Measurements from ENCODE around the gene FIBP. TPM values are rescaled to one million over a fixed set of nuclear protein-coding genes. Genes with fewer than 3 reads are reported as not detected.

The FIBP gene
- polyA plus RNA-seq, 2 donors: 20.7 to 38.1 TPM

GRCh38 chr11:65866509-65867283 is 21.6 kb downstream of the FIBP start:
- Histone ChIP-seq H3K36me3 (ENCODE audit: control insufficient read depth in 2 of 2, insufficient read depth in 2 of 2, low read length in 1 of 2) (peaks cover 0 to 41% of the 10 kb centered on the region in 2 donors), H3K9me3 (ENCODE audit: control insufficient read depth in 2 of 2, insufficient read depth in 1 of 2, low read depth in 1 of 2, low read length in 1 of 2) (no peaks in the 10 kb centered on the region)

GRCh38 chr11:65865550-65866172 is 22.6 kb downstream of the FIBP start:
- H3K36me3 ChIP-seq (ENCODE audit: control insufficient read depth in 2 of 2, insufficient read depth in 2 of 2, low read length in 1 of 2): peaks cover 0 to 41% of the 10 kb centered on the region in 2 donors
- no peaks in the 10 kb centered on the region for H3K27me3 ChIP-seq (ENCODE audit: control insufficient read depth in 1 of 2, insufficient read depth in 2 of 2, low read length in 2 of 2)
- WGBS, 2 donors: 82 to 83% methylated on average over 9 of the region's 9 CpGs

More at GRCh38 chr11:65866509-65867283, 21.6 kb downstream of the FIBP start:
- Histone ChIP-seq H3K4me3 (ENCODE audit: low read depth in 1 of 2, low read length in 2 of 2) (no peak overlapping the region), H3K27me3 (ENCODE audit: control insufficient read depth in 1 of 2, insufficient read depth in 2 of 2, low read length in 2 of 2) (no peaks in the 10 kb centered on the region), H3K4me1 (ENCODE audit: control insufficient read depth in 2 of 2, insufficient read depth in 2 of 2, low read length in 1 of 2) (peaks cover 0 to 5% of the 10 kb centered on the region in 2 donors), H3K27ac (ENCODE audit: low read depth in 2 of 2, low read length in 1 of 2) (no peak overlapping the region)
- 83 to 87% methylated on average over 21 of the region's 21 CpGs for WGBS, 2 donors

GRCh38 chr11:65864706-65865471 is 23.4 kb downstream of the FIBP start:
- Histone ChIP-seq H3K27me3 (ENCODE audit: control insufficient read depth in 1 of 2, insufficient read depth in 2 of 2, low read length in 2 of 2) (no peaks in the 10 kb centered on the region), H3K36me3 (ENCODE audit: control insufficient read depth in 2 of 2, insufficient read depth in 2 of 2, low read length in 1 of 2) (peaks cover 0 to 41% of the 10 kb centered on the region in 2 donors), H3K4me1 (ENCODE audit: control insufficient read depth in 2 of 2, insufficient read depth in 2 of 2, low read length in 1 of 2) (peaks cover 0 to 10% of the 10 kb centered on the region in 2 donors), H3K4me3 (ENCODE audit: low read depth in 1 of 2, low read length in 2 of 2) (no peak overlapping the region), H3K27ac (ENCODE audit: low read depth in 2 of 2, low read length in 1 of 2) (no peak overlapping the region), H3K9me3 (ENCODE audit: control insufficient read depth in 2 of 2, insufficient read depth in 1 of 2, low read depth in 1 of 2, low read length in 1 of 2) (no peaks in the 10 kb centered on the region)
- WGBS, 2 donors: 82 to 83% methylated on average over 18 of the region's 18 CpGs

More at GRCh38 chr11:65865550-65866172, 22.6 kb downstream of the FIBP start:
- H3K4me3 ChIP-seq (ENCODE audit: low read depth in 1 of 2, low read length in 2 of 2): no peak overlapping the region
- peaks cover 0 to 13% of the 10 kb centered on the region in 2 donors for H3K4me1 ChIP-seq (ENCODE audit: control insufficient read depth in 2 of 2, insufficient read depth in 2 of 2, low read length in 1 of 2)
- no peaks in the 10 kb centered on the region for H3K9me3 ChIP-seq (ENCODE audit: control insufficient read depth in 2 of 2, insufficient read depth in 1 of 2, low read depth in 1 of 2, low read length in 1 of 2)
- no peak overlapping the region for H3K27ac ChIP-seq (ENCODE audit: low read depth in 2 of 2, low read length in 1 of 2)

- H3K4me1 ChIP-seq (ENCODE audit: control insufficient read depth in 2 of 2, insufficient read depth in 2 of 2, low read length in 1 of 2): peaks cover 0 to 10% of the 10 kb centered on the region in 2 donors
Measured at GRCh38 chr11:65863889-65864705, 24.2 kb downstream of the FIBP start.

GRCh38 chr11:65862941-65863888 is 25.1 kb downstream of the FIBP start:
- no peak overlapping the region for H3K4me3 ChIP-seq (ENCODE audit: low read depth in 1 of 2, low read length in 2 of 2)
- H3K36me3 ChIP-seq (ENCODE audit: control insufficient read depth in 2 of 2, insufficient read depth in 2 of 2, low read length in 1 of 2): peaks cover 0 to 41% of the 10 kb centered on the region in 2 donors
- no peaks in the 10 kb centered on the region for H3K27me3 ChIP-seq (ENCODE audit: control insufficient read depth in 1 of 2, insufficient read depth in 2 of 2, low read length in 2 of 2)
- H3K27ac ChIP-seq (ENCODE audit: low read depth in 2 of 2, low read length in 1 of 2): no peak overlapping the region
- no peaks in the 10 kb centered on the region for H3K9me3 ChIP-seq (ENCODE audit: control insufficient read depth in 2 of 2, insufficient read depth in 1 of 2, low read depth in 1 of 2, low read length in 1 of 2)
- H3K4me1 ChIP-seq (ENCODE audit: control insufficient read depth in 2 of 2, insufficient read depth in 2 of 2, low read length in 1 of 2): peaks cover 0 to 10% of the 10 kb centered on the region in 2 donors
- whole genome bisulfite sequencing, 2 donors: 89 to 91% methylated on average over 23 to 24 of the region's 24 CpGs

More at GRCh38 chr11:65863889-65864705, 24.2 kb downstream of the FIBP start:
- WGBS, 2 donors: 82 to 84% methylated on average over 12 of the region's 12 CpGs
- Histone ChIP-seq H3K36me3 (ENCODE audit: control insufficient read depth in 2 of 2, insufficient read depth in 2 of 2, low read length in 1 of 2) (peaks cover 0 to 41% of the 10 kb centered on the region in 2 donors), H3K27me3 (ENCODE audit: control insufficient read depth in 1 of 2, insufficient read depth in 2 of 2, low read length in 2 of 2) (no peaks in the 10 kb centered on the region), H3K4me3 (ENCODE audit: low read depth in 1 of 2, low read length in 2 of 2) (no peak overlapping the region), H3K27ac (ENCODE audit: low read depth in 2 of 2, low read length in 1 of 2) (peak overlapping the region in 1 of 2 donors; percentile 2), H3K9me3 (ENCODE audit: control insufficient read depth in 2 of 2, insufficient read depth in 1 of 2, low read depth in 1 of 2, low read length in 1 of 2) (no peaks in the 10 kb centered on the region)

- H3K36me3 ChIP-seq (ENCODE audit: control insufficient read depth in 2 of 2, insufficient read depth in 2 of 2, low read length in 1 of 2): peaks cover 0 to 41% of the 10 kb centered on the region in 2 donors
Measured at GRCh38 chr11:65862191-65862735, 26.0 kb downstream of the FIBP start.

GRCh38 chr11:65861533-65862183 is 26.6 kb downstream of the FIBP start:
- Histone ChIP-seq H3K27ac (ENCODE audit: low read depth in 2 of 2, low read length in 1 of 2) (peak overlapping the region; percentile 97 to 98), H3K36me3 (ENCODE audit: control insufficient read depth in 2 of 2, insufficient read depth in 2 of 2, low read length in 1 of 2) (peaks cover 0 to 37% of the 10 kb centered on the region in 2 donors), H3K9me3 (ENCODE audit: control insufficient read depth in 2 of 2, insufficient read depth in 1 of 2, low read depth in 1 of 2, low read length in 1 of 2) (no peaks in the 10 kb centered on the region), H3K4me3 (ENCODE audit: low read depth in 1 of 2, low read length in 2 of 2) (peak overlapping the region; percentile 64 to 90), H3K4me1 (ENCODE audit: control insufficient read depth in 2 of 2, insufficient read depth in 2 of 2, low read length in 1 of 2) (peaks cover 0 to 10% of the 10 kb centered on the region in 2 donors), H3K27me3 (ENCODE audit: control insufficient read depth in 1 of 2, insufficient read depth in 2 of 2, low read length in 2 of 2) (no peaks in the 10 kb centered on the region)
- 77 to 82% methylated on average over 13 of the region's 13 CpGs for WGBS, 2 donors

More at GRCh38 chr11:65862191-65862735, 26.0 kb downstream of the FIBP start:
- H3K4me3 ChIP-seq (ENCODE audit: low read depth in 1 of 2, low read length in 2 of 2): no peak overlapping the region
- 75 to 83% methylated on average over 5 of the region's 5 CpGs for WGBS, 2 donors
- H3K4me1 ChIP-seq (ENCODE audit: control insufficient read depth in 2 of 2, insufficient read depth in 2 of 2, low read length in 1 of 2): peaks cover 0 to 10% of the 10 kb centered on the region in 2 donors
- H3K27ac ChIP-seq (ENCODE audit: low read depth in 2 of 2, low read length in 1 of 2): no peak overlapping the region
- H3K27me3 ChIP-seq (ENCODE audit: control insufficient read depth in 1 of 2, insufficient read depth in 2 of 2, low read length in 2 of 2): no peaks in the 10 kb centered on the region
- H3K9me3 ChIP-seq (ENCODE audit: control insufficient read depth in 2 of 2, insufficient read depth in 1 of 2, low read depth in 1 of 2, low read length in 1 of 2): no peaks in the 10 kb centered on the region

GRCh38 chr11:65861165-65861505 is 27.1 kb downstream of the FIBP start:
- Histone ChIP-seq H3K27me3 (ENCODE audit: control insufficient read depth in 1 of 2, insufficient read depth in 2 of 2, low read length in 2 of 2) (no peaks in the 10 kb centered on the region), H3K36me3 (ENCODE audit: control insufficient read depth in 2 of 2, insufficient read depth in 2 of 2, low read length in 1 of 2) (peaks cover 0 to 34% of the 10 kb centered on the region in 2 donors), H3K4me3 (ENCODE audit: low read depth in 1 of 2, low read length in 2 of 2) (peak overlapping the region; percentile 64 to 90), H3K27ac (ENCODE audit: low read depth in 2 of 2, low read length in 1 of 2) (peak overlapping the region; percentile 97 to 98), H3K9me3 (ENCODE audit: control insufficient read depth in 2 of 2, insufficient read depth in 1 of 2, low read depth in 1 of 2, low read length in 1 of 2) (no peaks in the 10 kb centered on the region), H3K4me1 (ENCODE audit: control insufficient read depth in 2 of 2, insufficient read depth in 2 of 2, low read length in 1 of 2) (peaks cover 0 to 14% of the 10 kb centered on the region in 2 donors)
- 5 to 11% methylated on average over 14 of the region's 14 CpGs for WGBS, 2 donors
